ENCODE measurements around the gene SCRN1.

SCRN1 gene

DNA sequence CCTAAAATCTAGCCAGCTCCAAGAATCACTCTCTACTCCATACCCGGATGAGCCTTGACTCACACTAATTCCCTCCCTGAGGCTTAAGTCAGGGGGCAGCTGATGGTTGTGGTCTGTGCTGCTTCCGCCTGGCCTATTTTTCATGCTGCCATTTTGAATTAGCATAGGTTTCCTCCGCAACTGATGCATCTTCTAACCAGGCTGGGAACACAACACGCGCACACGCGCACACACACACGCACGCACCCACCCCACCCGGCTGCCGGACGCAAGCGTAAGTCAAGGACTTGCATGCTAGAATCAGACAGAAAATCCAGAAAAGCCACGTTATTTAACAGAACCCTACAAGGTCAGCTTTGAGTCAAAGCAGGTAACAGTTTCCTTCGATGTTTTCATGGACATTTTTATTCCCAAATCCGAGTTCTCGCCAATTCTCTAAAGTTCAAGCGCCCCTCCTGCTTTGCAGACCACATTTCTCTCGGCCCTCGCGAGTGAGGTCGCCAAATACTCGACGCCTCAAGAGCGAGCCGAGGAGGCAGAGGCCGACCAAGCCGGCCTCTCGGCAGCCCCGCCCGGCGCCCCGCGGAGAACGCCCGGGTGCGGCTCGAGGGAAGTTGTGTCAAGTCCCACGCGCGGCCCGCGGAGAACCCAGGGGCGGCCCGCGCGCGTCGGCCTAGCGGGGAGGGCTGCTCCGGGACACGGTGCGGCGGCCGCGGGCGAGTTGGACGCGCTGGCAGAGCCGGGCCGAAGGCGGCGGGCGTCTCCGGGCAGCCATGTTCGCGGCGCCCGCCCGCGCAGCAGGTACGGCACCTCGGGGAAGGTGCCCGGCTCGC lies 961 bp downstream of the SCRN1 start:
- H3K36me3 Mint-ChIP-seq (ENCODE audit: low read depth), result no peaks in the 10 kb centered on the region
- H3K4me3 Mint-ChIP-seq, result peak overlapping the region; percentile 49
- H3K9me3 Mint-ChIP-seq, result peaks cover 4% of the 10 kb centered on the region
- no peak overlapping the region for H3K27ac Mint-ChIP-seq
- H3K4me1 Mint-ChIP-seq (ENCODE audit: low read depth), result peaks cover 3% of the 10 kb centered on the region
- peaks cover 61% of the 10 kb centered on the region for H3K27me3 Mint-ChIP-seq (ENCODE audit: low read depth)

- no peak overlapping the region for H3K4me3 Mint-ChIP-seq
- H3K4me1 Mint-ChIP-seq (ENCODE audit: low read depth), result peaks cover 3% of the 10 kb centered on the region
- H3K9me3 Mint-ChIP-seq, result no peaks in the 10 kb centered on the region
- H3K27ac Mint-ChIP-seq, result no peak overlapping the region
- H3K36me3 Mint-ChIP-seq (ENCODE audit: low read depth), result no peaks in the 10 kb centered on the region
- H3K27me3 Mint-ChIP-seq (ENCODE audit: low read depth), result peaks cover 59% of the 10 kb centered on the region
Measured at GRCh38 chr7:29987811-29988317, 1.7 kb downstream of the SCRN1 start.

GRCh38 chr7:29987083-29987482 lies 2.5 kb downstream of the SCRN1 start:
- no peaks in the 10 kb centered on the region for H3K9me3 Mint-ChIP-seq
- no peaks in the 10 kb centered on the region for H3K36me3 Mint-ChIP-seq (ENCODE audit: low read depth)
- H3K4me1 Mint-ChIP-seq (ENCODE audit: low read depth), result peaks cover 3% of the 10 kb centered on the region
- no peak overlapping the region for H3K4me3 Mint-ChIP-seq
- peaks cover 55% of the 10 kb centered on the region for H3K27me3 Mint-ChIP-seq (ENCODE audit: low read depth)
- no peak overlapping the region for H3K27ac Mint-ChIP-seq

- peaks cover 30% of the 10 kb centered on the region for H3K27me3 Mint-ChIP-seq (ENCODE audit: low read depth)
Measured at GRCh38 chr7:29980151-29980550, 9.4 kb downstream of the SCRN1 start.

DNA sequence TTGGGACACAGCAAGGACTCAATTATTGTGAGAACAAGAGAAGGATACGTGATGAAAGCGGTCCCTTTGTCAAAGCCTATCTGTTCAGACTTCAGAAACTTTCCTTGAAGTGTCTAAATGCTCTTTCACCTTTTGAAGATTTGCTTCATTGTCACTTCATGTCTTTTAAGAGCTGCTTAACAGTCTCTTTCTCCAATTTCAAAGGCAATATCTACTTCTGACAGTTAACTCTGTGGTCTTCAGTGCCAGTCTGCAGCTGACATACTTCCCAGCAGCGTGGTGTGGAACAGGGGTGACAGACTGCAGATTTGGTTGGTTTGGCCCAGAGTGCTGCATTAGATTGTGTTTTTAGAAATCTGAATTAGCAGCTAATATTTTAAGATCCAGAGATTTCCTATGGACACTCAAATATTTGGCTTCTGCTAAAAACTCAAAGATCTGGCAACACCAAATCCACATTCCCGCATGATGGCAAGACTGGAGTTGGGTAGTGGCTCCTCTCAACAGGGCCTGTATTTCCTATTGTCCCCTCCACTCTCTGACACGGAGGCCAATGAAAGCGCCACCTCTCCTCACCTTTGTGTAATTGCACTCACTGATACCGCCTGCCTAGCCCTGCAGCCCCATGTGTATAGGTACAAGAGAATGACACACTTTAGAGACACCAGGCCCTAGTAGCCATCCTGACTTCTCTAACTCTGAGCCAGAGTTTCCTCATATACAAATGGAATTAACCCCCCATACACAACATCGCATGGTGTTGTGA lies 11.5 kb downstream of the SCRN1 start:
- Mint-ChIP-seq H3K9me3 (no peaks in the 10 kb centered on the region), H3K4me3 (no peak overlapping the region), H3K36me3 (ENCODE audit: low read depth) (no peaks in the 10 kb centered on the region), H3K4me1 (ENCODE audit: low read depth) (no peaks in the 10 kb centered on the region), H3K27me3 (ENCODE audit: low read depth) (peaks cover 25% of the 10 kb centered on the region), H3K27ac (no peak overlapping the region)

More at GRCh38 chr7:29980151-29980550, 9.4 kb downstream of the SCRN1 start:
- H3K4me3 Mint-ChIP-seq, result no peak overlapping the region
- H3K9me3 Mint-ChIP-seq, result no peaks in the 10 kb centered on the region
- no peaks in the 10 kb centered on the region for H3K4me1 Mint-ChIP-seq (ENCODE audit: low read depth)
- H3K36me3 Mint-ChIP-seq (ENCODE audit: low read depth), result no peaks in the 10 kb centered on the region
- no peak overlapping the region for H3K27ac Mint-ChIP-seq

DNA sequence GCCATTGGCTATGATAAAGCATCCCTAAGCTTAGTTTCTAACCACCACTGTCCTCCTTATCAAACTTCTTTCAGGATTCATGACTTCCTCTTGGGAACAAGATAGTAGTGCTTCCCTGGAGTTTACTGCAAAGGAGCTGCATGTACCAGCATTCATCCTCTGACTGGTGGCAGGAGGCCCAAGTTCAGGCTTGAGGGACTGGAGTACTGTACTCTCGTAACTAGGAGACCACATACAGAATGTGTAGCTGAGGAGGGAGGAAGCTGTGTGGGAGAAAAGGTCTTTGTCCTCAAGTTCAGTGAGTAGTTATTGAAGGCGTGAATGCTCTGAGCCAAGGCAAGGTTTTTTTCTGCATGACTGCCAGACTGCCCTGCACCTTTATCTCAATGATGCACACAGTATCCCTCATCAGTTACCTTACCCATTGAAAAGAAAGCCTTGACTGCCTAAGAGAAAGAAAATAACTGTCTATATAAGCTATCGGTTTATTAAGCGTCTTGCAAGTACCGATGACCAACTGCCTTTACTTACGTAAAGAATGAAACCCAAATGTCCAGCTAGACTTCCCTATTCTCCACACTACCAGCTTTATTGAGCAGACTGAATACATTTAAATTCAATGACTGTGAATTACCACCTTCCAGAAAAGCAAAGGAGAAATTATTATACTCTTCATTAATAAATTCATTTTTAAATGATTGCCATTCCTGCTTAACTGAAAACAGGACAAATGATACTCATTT lies 12.8 kb downstream of the SCRN1 start:
- no peaks in the 10 kb centered on the region for H3K36me3 Mint-ChIP-seq (ENCODE audit: low read depth)
- H3K4me3 Mint-ChIP-seq, result no peak overlapping the region
- H3K4me1 Mint-ChIP-seq (ENCODE audit: low read depth), result no peaks in the 10 kb centered on the region
- no peak overlapping the region for H3K27ac Mint-ChIP-seq
- no peaks in the 10 kb centered on the region for H3K9me3 Mint-ChIP-seq
- peaks cover 22% of the 10 kb centered on the region for H3K27me3 Mint-ChIP-seq (ENCODE audit: low read depth)

GRCh38 chr7:29976266-29976665 lies 13.3 kb downstream of the SCRN1 start:
- peaks cover 22% of the 10 kb centered on the region for H3K27me3 Mint-ChIP-seq (ENCODE audit: low read depth)
- no peaks in the 10 kb centered on the region for H3K4me1 Mint-ChIP-seq (ENCODE audit: low read depth)
- H3K27ac Mint-ChIP-seq, result no peak overlapping the region
- no peaks in the 10 kb centered on the region for H3K36me3 Mint-ChIP-seq (ENCODE audit: low read depth)
- no peaks in the 10 kb centered on the region for H3K9me3 Mint-ChIP-seq
- no peak overlapping the region for H3K4me3 Mint-ChIP-seq

DNA sequence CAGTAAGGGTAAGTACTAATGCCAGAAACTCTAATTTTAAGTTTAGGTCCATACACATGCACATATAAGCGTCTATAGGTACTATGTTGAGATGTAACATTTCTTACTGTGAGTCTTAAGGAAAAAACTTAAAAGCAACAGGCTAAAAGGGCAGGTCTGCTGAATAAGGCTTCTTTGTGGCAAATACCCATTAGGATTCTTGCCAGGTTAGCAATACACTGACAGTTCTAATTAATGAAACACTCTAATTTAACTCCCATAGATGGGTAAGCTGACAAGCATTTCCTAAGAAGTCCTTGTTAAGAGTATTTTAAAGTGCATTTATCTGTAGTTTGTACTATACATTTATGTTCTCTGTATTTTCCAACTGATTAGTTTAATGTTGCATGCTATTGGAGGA lies 14.0 kb downstream of the SCRN1 start:
- Mint-ChIP-seq H3K9me3 (no peaks in the 10 kb centered on the region), H3K36me3 (ENCODE audit: low read depth) (no peaks in the 10 kb centered on the region), H3K27ac (no peak overlapping the region), H3K4me1 (ENCODE audit: low read depth) (no peaks in the 10 kb centered on the region), H3K4me3 (no peak overlapping the region), H3K27me3 (ENCODE audit: low read depth) (peaks cover 19% of the 10 kb centered on the region)

DNA sequence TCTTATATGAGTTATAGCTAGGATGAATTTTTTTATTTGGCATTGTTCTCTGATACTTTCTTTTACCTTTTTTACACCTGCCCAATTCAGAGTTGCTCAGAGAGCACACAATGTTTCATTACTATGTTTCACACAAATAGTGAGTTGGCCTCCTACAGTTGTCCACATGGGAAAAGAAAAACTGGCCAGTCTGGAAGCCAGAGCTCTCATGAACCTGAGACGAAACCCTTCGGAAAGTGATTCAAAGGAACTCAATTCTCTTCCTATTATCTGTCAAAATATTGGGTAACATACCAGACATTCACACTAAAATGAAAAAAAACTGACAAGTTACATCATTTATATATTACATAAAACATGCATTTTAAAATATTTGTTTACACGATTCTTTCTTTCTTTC lies 15.3 kb downstream of the SCRN1 start:
- H3K9me3 Mint-ChIP-seq, result no peaks in the 10 kb centered on the region
- peaks cover 13% of the 10 kb centered on the region for H3K27me3 Mint-ChIP-seq (ENCODE audit: low read depth)
- H3K4me1 Mint-ChIP-seq (ENCODE audit: low read depth), result no peaks in the 10 kb centered on the region
- H3K27ac Mint-ChIP-seq, result no peak overlapping the region
- no peaks in the 10 kb centered on the region for H3K36me3 Mint-ChIP-seq (ENCODE audit: low read depth)
- H3K4me3 Mint-ChIP-seq, result no peak overlapping the region

DNA sequence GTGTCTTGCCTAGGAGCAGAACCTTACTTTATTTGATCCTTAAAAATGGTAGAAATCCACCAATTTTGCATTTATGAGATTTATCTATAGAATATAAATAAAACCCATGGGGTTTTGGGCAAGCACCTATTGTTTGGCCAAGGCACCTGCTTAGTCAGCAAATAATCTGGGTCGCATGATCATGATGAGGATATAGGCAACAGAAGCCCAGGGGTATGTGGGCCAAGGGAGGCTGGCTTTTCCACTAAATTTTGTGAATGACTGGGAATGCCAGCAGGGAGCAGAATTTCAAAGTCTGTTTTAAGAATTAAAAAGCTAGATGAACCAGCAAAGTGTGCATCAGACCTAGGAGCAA lies 17.3 kb downstream of the SCRN1 start:
- Mint-ChIP-seq H3K4me1 (ENCODE audit: low read depth) (no peaks in the 10 kb centered on the region), H3K4me3 (no peak overlapping the region), H3K9me3 (no peaks in the 10 kb centered on the region), H3K27ac (no peak overlapping the region), H3K36me3 (ENCODE audit: low read depth) (no peaks in the 10 kb centered on the region), H3K27me3 (ENCODE audit: low read depth) (peaks cover 14% of the 10 kb centered on the region)

DNA sequence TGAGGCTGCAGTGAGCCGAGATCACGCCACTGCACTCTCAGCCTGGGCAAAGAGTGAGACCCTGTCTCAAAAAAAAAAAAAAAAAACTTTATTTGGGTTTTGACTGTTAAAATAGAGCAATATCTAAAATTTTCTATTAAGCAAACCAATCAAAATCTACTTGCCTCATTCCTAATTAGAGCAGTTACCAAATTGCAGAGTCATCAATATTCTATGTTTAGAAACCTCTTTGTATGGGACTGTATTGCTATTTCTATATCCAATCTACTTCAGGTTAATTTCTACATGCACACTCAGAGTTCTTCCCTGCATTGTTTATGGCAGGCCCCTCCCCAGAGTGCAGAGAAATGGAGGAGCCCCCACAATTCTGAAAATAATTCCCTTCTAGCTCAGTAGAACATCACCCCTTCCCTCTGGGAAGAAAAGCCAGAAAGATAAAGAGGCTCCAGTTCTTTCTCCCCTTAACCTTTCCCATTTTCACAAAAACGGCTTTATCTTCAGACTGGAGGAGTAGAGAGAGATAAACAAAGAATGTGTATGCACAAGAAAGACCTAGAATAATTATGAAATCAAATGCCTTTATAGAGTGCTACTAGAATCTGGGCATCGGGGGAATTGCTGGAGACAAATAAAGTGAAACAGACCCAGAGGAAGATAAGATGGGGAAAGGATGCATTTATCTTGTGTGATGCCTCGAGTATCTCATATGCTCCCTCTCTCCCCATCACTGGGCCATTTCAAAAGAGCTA lies 17.9 kb downstream of the SCRN1 start:
- H3K27ac Mint-ChIP-seq, result no peak overlapping the region
- H3K9me3 Mint-ChIP-seq, result no peaks in the 10 kb centered on the region
- H3K27me3 Mint-ChIP-seq (ENCODE audit: low read depth), result peaks cover 14% of the 10 kb centered on the region
- no peaks in the 10 kb centered on the region for H3K4me1 Mint-ChIP-seq (ENCODE audit: low read depth)
- no peaks in the 10 kb centered on the region for H3K36me3 Mint-ChIP-seq (ENCODE audit: low read depth)
- no peak overlapping the region for H3K4me3 Mint-ChIP-seq

GRCh38 chr7:29970158-29970557 lies 19.4 kb downstream of the SCRN1 start:
- Mint-ChIP-seq H3K27ac (no peak overlapping the region), H3K27me3 (ENCODE audit: low read depth) (peaks cover 21% of the 10 kb centered on the region), H3K36me3 (ENCODE audit: low read depth) (no peaks in the 10 kb centered on the region), H3K9me3 (no peaks in the 10 kb centered on the region), H3K4me3 (no peak overlapping the region), H3K4me1 (ENCODE audit: low read depth) (no peaks in the 10 kb centered on the region)

DNA sequence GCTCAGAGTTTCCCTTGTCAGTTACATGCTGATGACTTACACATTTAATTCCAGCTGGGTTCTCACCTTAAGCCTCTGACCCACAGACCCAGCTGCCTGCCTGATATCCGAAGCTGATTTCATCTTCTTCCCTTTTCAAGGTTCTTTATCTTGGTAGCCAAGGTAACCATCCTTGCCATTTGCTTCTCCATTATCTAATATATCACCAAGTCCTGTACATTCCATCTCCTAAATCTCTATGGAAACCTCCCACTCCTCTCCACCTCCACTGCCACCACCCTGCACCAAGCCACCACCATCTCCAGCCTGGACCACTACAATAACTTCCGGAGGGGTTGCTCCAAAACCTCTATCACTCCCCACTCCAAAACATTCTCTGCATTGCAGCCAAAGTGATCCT lies 19.9 kb downstream of the SCRN1 start:
- Mint-ChIP-seq H3K4me3 (no peak overlapping the region), H3K27me3 (ENCODE audit: low read depth) (peaks cover 23% of the 10 kb centered on the region), H3K4me1 (ENCODE audit: low read depth) (no peaks in the 10 kb centered on the region), H3K27ac (no peak overlapping the region), H3K36me3 (ENCODE audit: low read depth) (no peaks in the 10 kb centered on the region), H3K9me3 (no peaks in the 10 kb centered on the region)

Measured in T-helper 1 cell treated with Interleukin-12 subunit alpha and Interleukin-12 subunit beta and Interleukin-4 antibody, amounts not matched to agents 30 μg/mL and 1 μg/mL, for 36 hours (primary cell).